Measurements from ENCODE around the gene LRP2BP. TPM values are rescaled to one million over a fixed set of nuclear protein-coding genes. Genes with fewer than 3 reads are reported as not detected.
"Not testable (repeated sequence)": the region's sequence is repeated elsewhere in the genome, so short reads cannot be mapped to it uniquely, and the experiment has no call there.

The LRP2BP gene
- total RNA-seq, 1 donor from 2014 or later, result 1.0 TPM

DNA sequence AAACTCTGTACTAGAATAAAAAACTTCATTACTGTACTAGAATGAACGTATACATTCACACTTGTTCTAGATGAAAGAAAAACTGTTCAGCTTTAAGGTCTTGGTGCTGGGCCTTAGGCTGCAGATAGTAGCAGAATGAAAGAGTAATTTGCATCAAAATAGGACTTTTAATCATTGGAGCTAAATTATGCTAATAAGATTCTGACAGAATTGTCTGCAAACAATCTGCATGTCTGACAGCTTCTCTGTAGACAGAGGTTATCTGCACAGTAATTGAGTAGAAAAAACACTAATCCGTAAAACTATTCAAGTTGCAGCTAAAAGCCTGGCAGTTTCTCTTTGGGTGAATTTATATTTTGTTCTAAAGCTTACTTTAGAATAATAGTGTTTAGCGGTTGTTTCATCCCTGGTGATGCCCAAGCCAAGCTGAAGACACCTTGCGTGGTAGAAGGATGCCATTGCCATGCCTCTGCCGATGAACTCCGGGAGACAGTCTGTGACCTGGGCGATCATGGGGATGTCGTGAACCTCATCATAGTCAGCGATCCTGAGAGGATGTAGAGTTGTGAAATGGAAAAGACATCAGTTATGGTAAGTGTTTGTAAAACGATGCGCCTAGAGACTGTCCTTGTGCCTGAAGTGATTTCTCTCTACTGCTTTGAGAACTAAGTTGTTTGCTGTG lies 25.3 kb downstream of the LRP2BP start:
- H3K9me3 Mint-ChIP-seq, result no peaks in the 10 kb centered on the region
- no peak overlapping the region for H3K27ac Mint-ChIP-seq
- H3K27me3 Mint-ChIP-seq, result no peaks in the 10 kb centered on the region
- TF ChIP-seq, protein P1, sequence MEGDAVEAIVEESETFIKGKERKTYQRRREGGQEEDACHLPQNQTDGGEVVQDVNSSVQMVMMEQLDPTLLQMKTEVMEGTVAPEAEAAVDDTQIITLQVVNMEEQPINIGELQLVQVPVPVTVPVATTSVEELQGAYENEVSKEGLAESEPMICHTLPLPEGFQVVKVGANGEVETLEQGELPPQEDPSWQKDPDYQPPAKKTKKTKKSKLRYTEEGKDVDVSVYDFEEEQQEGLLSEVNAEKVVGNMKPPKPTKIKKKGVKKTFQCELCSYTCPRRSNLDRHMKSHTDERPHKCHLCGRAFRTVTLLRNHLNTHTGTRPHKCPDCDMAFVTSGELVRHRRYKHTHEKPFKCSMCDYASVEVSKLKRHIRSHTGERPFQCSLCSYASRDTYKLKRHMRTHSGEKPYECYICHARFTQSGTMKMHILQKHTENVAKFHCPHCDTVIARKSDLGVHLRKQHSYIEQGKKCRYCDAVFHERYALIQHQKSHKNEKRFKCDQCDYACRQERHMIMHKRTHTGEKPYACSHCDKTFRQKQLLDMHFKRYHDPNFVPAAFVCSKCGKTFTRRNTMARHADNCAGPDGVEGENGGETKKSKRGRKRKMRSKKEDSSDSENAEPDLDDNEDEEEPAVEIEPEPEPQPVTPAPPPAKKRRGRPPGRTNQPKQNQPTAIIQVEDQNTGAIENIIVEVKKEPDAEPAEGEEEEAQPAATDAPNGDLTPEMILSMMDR (conservative IDR thresholded peaks at IDR 0.05), result no peak
- no peak overlapping the region for H3K4me3 Mint-ChIP-seq
- DNase-seq (ENCODE audit: extremely low spot score, unreplicated experiment), result no peak
- H3K36me3 Mint-ChIP-seq, result peaks cover 8% of the 10 kb centered on the region
- no peaks in the 10 kb centered on the region for H3K4me1 Mint-ChIP-seq (ENCODE audit: unreplicated experiment)

DNA sequence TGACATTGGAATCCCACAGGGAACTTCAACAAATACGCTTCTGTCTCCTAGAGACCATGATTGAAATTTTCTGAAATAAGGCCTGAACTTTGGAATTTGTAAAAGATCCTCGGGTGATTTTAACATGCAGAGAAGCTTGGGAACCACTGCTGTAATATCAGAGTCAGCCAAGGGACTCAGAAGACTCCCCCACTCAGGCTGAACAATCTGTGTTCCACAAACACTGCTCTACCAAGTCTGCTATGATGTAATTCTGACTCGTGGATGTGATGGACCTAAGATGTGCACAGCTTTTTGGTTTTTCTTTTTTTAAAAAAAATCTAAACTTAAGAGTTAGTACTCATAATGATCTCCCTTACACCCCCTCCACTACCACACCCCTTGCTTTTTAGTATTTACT lies 26.0 kb downstream of the LRP2BP start:
- no peak overlapping the region for H3K27ac Mint-ChIP-seq
- H3K4me1 Mint-ChIP-seq (ENCODE audit: unreplicated experiment), result no peaks in the 10 kb centered on the region
- no peaks in the 10 kb centered on the region for H3K27me3 Mint-ChIP-seq
- H3K36me3 Mint-ChIP-seq, result peaks cover 6% of the 10 kb centered on the region
- H3K9me3 Mint-ChIP-seq, result no peaks in the 10 kb centered on the region
- DNase-seq (ENCODE audit: extremely low spot score, unreplicated experiment), result no peak
- TF ChIP-seq, protein P1 (conservative IDR thresholded peaks at IDR 0.05), result no peak
- no peak overlapping the region for H3K4me3 Mint-ChIP-seq

DNA sequence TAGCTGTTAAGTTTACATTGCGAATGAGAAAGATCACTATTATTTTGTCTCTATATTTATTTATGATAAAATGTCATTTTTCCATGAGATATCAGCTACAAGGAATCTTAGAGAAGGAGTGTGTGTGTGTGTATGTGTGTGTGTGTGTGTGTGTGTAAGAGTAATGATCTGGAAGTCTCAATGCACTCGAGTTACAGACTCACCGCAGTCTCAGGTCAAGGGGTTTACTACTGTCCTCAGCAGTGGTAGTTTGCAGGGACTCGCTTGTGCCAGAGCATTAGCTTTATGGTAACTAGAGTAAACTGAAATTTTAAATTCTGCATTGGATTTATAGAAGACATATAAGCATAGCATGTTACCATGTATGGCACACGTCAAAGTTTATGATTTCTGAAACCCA lies 30.8 kb downstream of the LRP2BP start:
- no peaks in the 10 kb centered on the region for H3K9me3 Mint-ChIP-seq
- H3K27me3 Mint-ChIP-seq, result no peaks in the 10 kb centered on the region
- TF ChIP-seq, protein P1 (conservative IDR thresholded peaks at IDR 0.05), result no peak
- no peak overlapping the region for H3K4me3 Mint-ChIP-seq
- H3K27ac Mint-ChIP-seq, result no peak overlapping the region
- H3K4me1 Mint-ChIP-seq (ENCODE audit: unreplicated experiment), result no peaks in the 10 kb centered on the region
- no peak for DNase-seq (ENCODE audit: extremely low spot score, unreplicated experiment)
- no peaks in the 10 kb centered on the region for H3K36me3 Mint-ChIP-seq

DNA sequence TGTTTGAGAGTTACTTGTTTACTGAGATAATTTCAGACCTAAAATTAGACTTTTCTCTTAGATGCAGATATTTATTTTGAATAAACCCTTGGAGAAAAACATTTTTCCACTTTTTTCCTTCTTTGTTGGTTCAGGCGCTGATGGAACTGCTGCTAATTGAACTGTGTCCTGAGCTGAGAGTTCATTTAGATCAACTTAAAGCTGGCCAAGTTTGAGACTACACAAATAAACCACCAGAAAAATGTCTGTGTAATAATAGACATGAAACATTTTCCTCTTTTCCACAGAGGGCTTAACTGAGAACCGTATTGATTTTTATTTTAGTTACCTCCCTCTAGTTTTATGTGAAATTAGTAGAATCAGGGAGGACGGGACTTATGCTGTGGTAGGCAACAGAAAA lies 32.5 kb downstream of the LRP2BP start:
- Mint-ChIP-seq H3K4me3 (no peak overlapping the region), H3K36me3 (no peaks in the 10 kb centered on the region), H3K27ac (no peak overlapping the region), H3K4me1 (ENCODE audit: unreplicated experiment) (no peaks in the 10 kb centered on the region), H3K27me3 (no peaks in the 10 kb centered on the region), H3K9me3 (no peaks in the 10 kb centered on the region)
- DNase-seq (ENCODE audit: extremely low spot score, unreplicated experiment), result no peak
- TF ChIP-seq, protein P1 (conservative IDR thresholded peaks at IDR 0.05), result no peak

DNA sequence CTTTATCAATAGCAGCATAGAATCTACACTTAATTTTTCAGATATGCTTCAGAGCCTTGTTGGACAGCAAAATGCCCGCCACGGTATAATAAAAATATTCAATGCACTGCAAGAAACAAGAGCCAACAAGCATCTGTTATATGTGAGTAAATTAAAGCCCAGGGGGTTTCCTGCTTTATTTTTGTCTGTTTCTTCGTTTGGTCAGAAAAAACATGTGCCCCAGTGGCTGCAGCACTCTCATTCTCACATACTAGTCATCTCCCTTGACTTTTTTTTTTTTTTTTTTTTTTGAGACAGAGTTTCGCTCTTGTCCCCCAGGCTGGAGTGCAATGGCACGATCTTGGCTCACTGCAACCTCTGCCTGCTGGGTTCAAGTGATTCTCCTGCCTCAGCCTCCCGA lies 33.2 kb downstream of the LRP2BP start:
- not testable (repeated sequence) for H3K4me1 Mint-ChIP-seq (ENCODE audit: unreplicated experiment); H3K9me3 Mint-ChIP-seq; DNase-seq (ENCODE audit: extremely low spot score, unreplicated experiment); H3K27me3 Mint-ChIP-seq; H3K27ac Mint-ChIP-seq; H3K36me3 Mint-ChIP-seq; H3K4me3 Mint-ChIP-seq

DNA sequence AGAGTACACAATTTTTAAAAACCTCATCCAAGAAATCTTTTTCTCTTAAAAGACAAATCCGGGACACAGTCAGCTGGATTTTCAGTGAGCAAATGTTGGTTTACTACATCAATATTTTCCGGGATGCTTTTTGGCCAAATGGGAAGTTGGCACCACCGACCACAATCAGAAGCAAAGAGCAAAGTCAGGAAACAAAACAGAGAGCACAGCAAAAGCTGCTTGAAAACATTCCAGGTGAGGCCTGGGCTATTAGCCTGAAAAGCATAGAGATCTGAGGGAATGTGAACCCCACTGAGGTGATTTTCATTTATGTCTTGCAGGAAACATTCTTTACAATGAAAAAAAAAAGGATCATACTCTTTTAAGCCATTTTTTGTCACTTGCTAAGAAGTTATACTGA lies 33.9 kb downstream of the LRP2BP start:
- Mint-ChIP-seq H3K27me3 (no peaks in the 10 kb centered on the region), H3K4me3 (no peak overlapping the region), H3K27ac (no peak overlapping the region), H3K9me3 (no peaks in the 10 kb centered on the region), H3K36me3 (no peaks in the 10 kb centered on the region), H3K4me1 (ENCODE audit: unreplicated experiment) (no peaks in the 10 kb centered on the region)
- no peak for DNase-seq (ENCODE audit: extremely low spot score, unreplicated experiment)
- TF ChIP-seq, protein P1 (conservative IDR thresholded peaks at IDR 0.05), result no peak

Measured in type B pancreatic cell (in vitro differentiated cells).